KMS-11 (cell line): Measurements from ENCODE around the gene RERE.

ENCODE experiments used
- H2AFZ ChIP-seq: fragments of 200-600 bp; sonication (generic); 2 replicates; pipeline ENCODE4 v1.6.1; 2016; ENCODE audit warnings: antibody characterized with exemption, mixed run types, low read depth
- H3K27ac ChIP-seq: fragments of 200-600 bp; sonication (generic); 2 replicates; pipeline ENCODE4 v1.6.1; 2016; ENCODE audit warnings: mild to moderate bottlenecking, mixed run types
- H3K27me3 ChIP-seq: fragments of 200-600 bp; sonication (generic); 2 replicates; pipeline ENCODE4 v1.6.1; 2017; ENCODE audit warnings: mild to moderate bottlenecking, low read depth, mixed run types, moderate library complexity; ENCODE audit not compliant: insufficient read depth
- H3K36me3 ChIP-seq: fragments of 200-600 bp; sonication (generic); 2 replicates; pipeline ENCODE4 v1.6.1; 2017; ENCODE audit warnings: mild to moderate bottlenecking, mixed run types; ENCODE audit not compliant: insufficient read depth
- H3K4me1 ChIP-seq: fragments of 200-600 bp; sonication (generic); 2 replicates; pipeline ENCODE4 v1.6.1; 2016; ENCODE audit warnings: mild to moderate bottlenecking, low read depth, mixed run types; ENCODE audit not compliant: poor library complexity, severe bottlenecking
- H3K4me2 ChIP-seq: fragments of 200-600 bp; sonication (generic); 2 replicates; pipeline ENCODE4 v1.7.0; 2016; ENCODE audit warnings: mild to moderate bottlenecking, mixed run types
- H3K4me3 ChIP-seq: fragments of 200-600 bp; sonication (generic); IDR thresholded peaks from 2 replicates; pipeline ENCODE4 v1.6.1; 2017; ENCODE audit warnings: low read depth, low read length, mixed read lengths; ENCODE audit not compliant: insufficient read depth
- H3K79me2 ChIP-seq: fragments of 200-600 bp; sonication (generic); 2 replicates; pipeline ENCODE4 v1.6.1; 2016; ENCODE audit warnings: low read depth, mixed run types; ENCODE audit not compliant: insufficient read depth
- H3K9ac ChIP-seq: fragments of 200-600 bp; sonication (generic); 2 replicates; pipeline ENCODE4 v1.6.1; 2016; ENCODE audit warnings: mild to moderate bottlenecking, mixed run types
- H4K20me1 ChIP-seq: fragments of 200-600 bp; sonication (generic); 2 replicates; pipeline ENCODE4 v1.6.1; 2016; ENCODE audit warnings: mild to moderate bottlenecking, mixed run types; ENCODE audit not compliant: insufficient read depth
- CTCF ChIP-seq: fragments of 200-600 bp; sonication (generic); conservative IDR thresholded peaks from 2 replicates; pipeline ENCODE4 v1.6.1; 2017; ENCODE audit warnings: low read depth, mild to moderate bottlenecking, antibody characterized with exemption, low read length, moderate library complexity, mixed read lengths

Gene RERE

DNA sequence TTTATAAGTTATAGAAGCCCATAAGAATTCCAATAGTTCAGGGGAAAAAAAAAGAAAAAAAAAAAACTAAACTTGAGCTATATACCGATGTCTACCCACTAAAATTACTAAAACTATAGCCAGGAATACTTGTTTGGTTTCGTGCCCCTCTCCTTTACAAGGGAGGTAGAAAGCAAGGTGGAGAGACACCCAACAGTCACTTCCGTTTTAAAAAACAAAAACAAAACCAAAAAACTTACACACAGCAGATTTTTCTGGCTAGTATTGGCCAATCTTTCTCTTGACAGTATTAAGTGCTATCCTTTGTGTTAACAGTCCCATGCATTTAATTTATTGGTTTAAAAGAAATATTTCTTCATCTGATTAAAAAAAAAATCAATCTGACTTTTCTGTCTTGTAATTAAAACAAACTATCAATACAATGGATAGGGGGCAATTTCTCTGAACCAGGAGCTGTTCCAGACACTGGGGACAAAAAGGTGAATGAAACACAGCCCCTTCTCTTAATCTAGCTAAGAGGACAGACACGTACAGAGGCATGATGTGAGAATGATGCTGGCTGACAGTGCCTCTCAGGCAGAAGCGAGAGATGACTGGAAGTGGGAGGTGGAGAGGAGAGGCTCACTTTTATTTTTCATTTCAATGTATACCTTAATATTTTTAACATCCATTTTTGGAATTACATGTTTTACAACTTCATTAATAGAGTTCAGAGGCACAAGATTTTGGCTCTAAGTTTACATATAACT lies 214.8 kb downstream of the RERE start:
- H3K4me1 ChIP-seq, result peaks cover 48% of the 10 kb centered on the region
- H2AFZ ChIP-seq, result no peak overlapping the region

DNA sequence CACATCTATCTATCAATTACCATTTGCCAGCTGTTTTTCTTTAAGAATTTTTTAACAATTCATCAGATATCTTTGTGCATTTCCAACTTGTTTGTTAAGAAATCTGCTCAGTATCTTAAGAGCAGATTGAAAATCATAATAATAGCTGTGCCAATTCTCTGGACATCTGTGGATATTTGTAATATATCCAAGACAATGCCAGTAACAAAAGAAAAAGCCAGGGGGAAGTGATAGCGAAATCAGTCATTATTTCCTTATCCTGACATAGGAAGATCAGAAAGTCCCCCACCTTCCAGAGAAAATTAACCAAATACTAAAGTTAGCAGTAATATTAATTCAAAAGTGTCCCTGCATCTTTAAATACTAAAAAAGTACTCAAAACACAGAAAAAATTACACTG lies 217.1 kb downstream of the RERE start:
- 0 out of 2 replicates have a peak, but pooled peaks cover 6% of the 10 kb centered on the region for H4K20me1 ChIP-seq
- H3K79me2 ChIP-seq, result peaks cover 12% of the 10 kb centered on the region; the same call in 1 of the 2 replicates
- TF ChIP-seq CTCF, result no peak
- no peak overlapping the region for H3K9ac ChIP-seq
- no peak overlapping the region for H3K4me3 ChIP-seq
- H3K27me3 ChIP-seq, result no peaks in the 10 kb centered on the region
- no peak overlapping the region for H3K27ac ChIP-seq
- no peak overlapping the region for H3K4me2 ChIP-seq
- no peaks in the 10 kb centered on the region for H3K36me3 ChIP-seq
- H3K4me1 ChIP-seq, result peaks cover 54% of the 10 kb centered on the region
- H2AFZ ChIP-seq, result no peak overlapping the region

More for the DNA sequence above, 214.8 kb downstream of the RERE start:
- Histone ChIP-seq H3K9ac (no peak overlapping the region; the same call in 1 of the 2 replicates), H3K27ac (peak overlapping the region; percentile 71), H3K36me3 (no peaks in the 10 kb centered on the region), H3K27me3 (no peaks in the 10 kb centered on the region), H3K4me2 (peak overlapping the region; percentile 93), H4K20me1 (no peaks in the 10 kb centered on the region), H3K79me2 (peaks cover 8% of the 10 kb centered on the region; the same call in 1 of the 2 replicates), H3K4me3 (peak overlapping the region; percentile 79)
- no peak; the same call in 1 of the 2 replicates for TF ChIP-seq CTCF

- no peaks in the 10 kb centered on the region for H3K27me3 ChIP-seq
- H3K4me3 ChIP-seq, result no peak overlapping the region
- H3K27ac ChIP-seq, result no peak overlapping the region
- peaks cover 54% of the 10 kb centered on the region for H3K4me1 ChIP-seq
- H2AFZ ChIP-seq, result no peak overlapping the region
- no peak overlapping the region for H3K4me2 ChIP-seq
- H3K79me2 ChIP-seq, result peaks cover 12% of the 10 kb centered on the region; the same call in 1 of the 2 replicates
- 0 out of 2 replicates have a peak, but pooled peaks cover 6% of the 10 kb centered on the region for H4K20me1 ChIP-seq
- H3K9ac ChIP-seq, result no peak overlapping the region
- H3K36me3 ChIP-seq, result no peaks in the 10 kb centered on the region
- TF ChIP-seq CTCF, result no peak
Observed at GRCh38 chr1:8599646-8600212, 217.7 kb downstream of the RERE start.

DNA sequence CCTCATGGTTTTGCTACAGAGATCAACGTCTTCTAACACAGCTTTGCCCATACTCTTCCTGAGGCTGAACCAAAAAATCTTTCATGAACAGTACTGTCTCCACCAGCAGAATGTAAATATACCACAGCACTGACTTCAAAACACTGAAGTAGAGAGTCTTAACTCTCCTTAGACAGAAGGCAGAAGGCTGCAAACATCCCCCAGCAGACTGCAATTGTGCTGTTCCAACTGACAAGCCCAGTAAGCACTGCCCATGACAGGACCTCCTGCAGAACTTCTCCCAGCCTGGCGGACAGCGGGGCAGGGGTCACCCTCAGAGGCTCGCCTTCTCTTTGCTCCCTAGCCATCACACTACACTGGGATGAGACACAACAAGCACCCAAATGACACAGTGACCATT lies 218.7 kb downstream of the RERE start:
- Histone ChIP-seq H3K4me3 (no peak overlapping the region), H4K20me1 (0 out of 2 replicates have a peak, but pooled peaks cover 6% of the 10 kb centered on the region), H3K36me3 (no peaks in the 10 kb centered on the region), H3K27me3 (no peaks in the 10 kb centered on the region), H3K9ac (no peak overlapping the region), H3K4me2 (no peak overlapping the region), H2AFZ (no peak overlapping the region), H3K27ac (no peak overlapping the region), H3K79me2 (peaks cover 12% of the 10 kb centered on the region; the same call in 1 of the 2 replicates), H3K4me1 (peaks cover 51% of the 10 kb centered on the region)
- TF ChIP-seq CTCF, result no peak
